Uterus (tissue), 4 donors: ENCODE measurements around the gene HOXD12. TPM values are rescaled to one million over a fixed set of nuclear protein-coding genes. Genes with fewer than 3 reads are reported as not detected.

ENCODE experiments used
- DNase-seq, 2 donors: peaks; one replicate each; pipeline ENCODE4 v3.0.0-alpha.2; 2019 to 2020
- H3K27ac ChIP-seq, 2 donors: fragments of 200-600 bp; sonication (generic); 1 replicate in 1 of 2; 2 replicates in 1 of 2; pipeline ENCODE4 v1.5.1; 2016 to 2018
- H3K27me3 ChIP-seq, 2 donors: fragments of 200-600 bp; sonication (generic); one replicate each; pipeline ENCODE4 v1.5.1; 2018 to 2019; ENCODE audit warnings: control low read depth in 1 of 2
- H3K36me3 ChIP-seq, 2 donors: fragments of 200-600 bp; sonication (generic); one replicate each; pipeline ENCODE4 v1.5.1; 2019; ENCODE audit warnings: control low read depth in 1 of 2
- H3K4me1 ChIP-seq, 2 donors: fragments of 200-600 bp; sonication (generic); one replicate each; pipeline ENCODE4 v1.5.1; 2018 to 2019; ENCODE audit warnings: control low read depth in 1 of 2
- H3K4me3 ChIP-seq, 2 donors: fragments of 200-600 bp; sonication (generic); 1 replicate in 1 of 2; 2 replicates in 1 of 2; pipeline ENCODE4 v1.5.1; 2018 to 2019; ENCODE audit warnings: mild to moderate bottlenecking in 1 of 2
- H3K9me3 ChIP-seq, 2 donors: fragments of 200-600 bp; sonication (generic); one replicate each; pipeline ENCODE4 v1.5.1; 2019; ENCODE audit warnings: control low read depth in 1 of 2
- CTCF ChIP-seq, 4 experiments: fragments of 200-600 bp in 2 of 4; fragments of 450-650 bp in 2 of 4; sonication (generic) in 2 of 4; IDR thresholded peaks; one replicate each; pipeline ENCODE4 v1.5.1; 2016 to 2019; ENCODE audit warnings: antibody characterized with exemption in 4 of 4, mild to moderate bottlenecking in 2 of 4, moderate library complexity in 1 of 4
- POLR2A ChIP-seq, 2 donors: fragments of 450-650 bp; IDR thresholded peaks; one replicate each; pipeline ENCODE4 v1.6.1; 2016; ENCODE audit warnings: antibody characterized with exemption in 2 of 2, mild to moderate bottlenecking in 1 of 2, moderate library complexity in 1 of 2
- intact Hi-C: fragments of 100-400 bp; cut with DNase I; formaldehyde crosslinking; loops from one replicate; pipeline ENCODE4 v1.15.1; 2023; ENCODE audit warnings: low total_unique reads
- total RNA-seq, 4 donors: library from RNA; depleted of rRNA in 3 of 4; stranded (reverse); fragments of >200 nt in 3 of 4; gene quantifications; one replicate each; pipeline versions ENCODE4 v1.1.0 to v1.2.4, GENCODE V29; 2014 to 2023
- donor health status: DM: yes; HTN: yes; CAD: no.

HOXD12 gene
- total RNA-seq, 4 donors from 2014 or later, result 0.76 TPM; not detected in 3

- no peak overlapping the region for H3K27ac ChIP-seq
- no peaks in the 10 kb centered on the region for H3K9me3 ChIP-seq
- H3K4me1 ChIP-seq, result peaks cover 0 to 21% of the 10 kb centered on the region in 2 donors
- DNase-seq, result no peak
- no peak for TF ChIP-seq CTCF (IDR thresholded peaks at IDR 0.05)
- TF ChIP-seq POLR2A (IDR thresholded peaks at IDR 0.05), result no peak
- H3K4me3 ChIP-seq, result no peak overlapping the region
- intact Hi-C loops, result no loop called here
- no peaks in the 10 kb centered on the region for H3K36me3 ChIP-seq
- H3K27me3 ChIP-seq, result peaks cover 49 to 77% of the 10 kb centered on the region in 2 donors
Measured at GRCh38 chr2:176097820-176098365, 1.7 kb upstream of the HOXD12 start.

GRCh38 chr2:176098366-176099158, 1.0 kb upstream of the HOXD12 start:
- H3K27me3 ChIP-seq, result peaks cover 45 to 71% of the 10 kb centered on the region in 2 donors
- TF ChIP-seq POLR2A (IDR thresholded peaks at IDR 0.05) (no peak), CTCF (IDR thresholded peaks at IDR 0.05) (no peak)
- no peaks in the 10 kb centered on the region for H3K9me3 ChIP-seq
- H3K27ac ChIP-seq, result no peak overlapping the region
- intact Hi-C loops, result no loop called here
- H3K4me3 ChIP-seq, result no peak overlapping the region
- H3K4me1 ChIP-seq, result peaks cover 0 to 16% of the 10 kb centered on the region in 2 donors
- no peak for DNase-seq
- H3K36me3 ChIP-seq, result no peaks in the 10 kb centered on the region

GRCh38 chr2:176099159-176099727, 352 bp upstream of the HOXD12 start:
- DNase-seq, result no peak
- Histone ChIP-seq H3K36me3 (no peaks in the 10 kb centered on the region), H3K27me3 (peaks cover 44 to 64% of the 10 kb centered on the region in 2 donors), H3K4me1 (peaks cover 0 to 16% of the 10 kb centered on the region in 2 donors), H3K9me3 (no peaks in the 10 kb centered on the region), H3K4me3 (no peak overlapping the region), H3K27ac (no peak overlapping the region)
- intact Hi-C loops, result no loop called here
- TF ChIP-seq POLR2A (IDR thresholded peaks at IDR 0.05), result no peak
- no peak for TF ChIP-seq CTCF (IDR thresholded peaks at IDR 0.05)

GRCh38 chr2:176100547-176101140, 1.0 kb downstream of the HOXD12 start:
- no peak overlapping the region for H3K27ac ChIP-seq
- no peak overlapping the region for H3K4me3 ChIP-seq
- no peak for DNase-seq
- peaks cover 0 to 16% of the 10 kb centered on the region in 2 donors for H3K4me1 ChIP-seq
- intact Hi-C loops, result no loop called here
- H3K36me3 ChIP-seq, result no peaks in the 10 kb centered on the region
- peaks cover 31 to 50% of the 10 kb centered on the region in 2 donors for H3K27me3 ChIP-seq
- no peaks in the 10 kb centered on the region for H3K9me3 ChIP-seq
- TF ChIP-seq POLR2A (IDR thresholded peaks at IDR 0.05) (no peak), CTCF (IDR thresholded peaks at IDR 0.05) (no peak)
